HL-60 (cell line): ENCODE data around the gene PITPNM3.

Experiments
- DNase-seq, 2 experiments: peaks; one replicate each; pipeline ENCODE4 v3.0.0-alpha.2; 2010 to 2020; ENCODE audit warnings: low read depth in 1 of 2, low spot score in 1 of 2
- H3K27ac ChIP-seq: fragments of 250-450 bp; sonication (Bioruptor Pico); replicated peaks from 2 replicates; pipeline ENCODE4 v1.5.1; 2020; ENCODE audit warnings: mild to moderate bottlenecking, moderate library complexity
- H3K27me3 ChIP-seq: fragments of 250-450 bp; sonication (Bioruptor Pico); 2 replicates; pipeline ENCODE4 v1.5.1; 2021; ENCODE audit warnings: mild to moderate bottlenecking, moderate library complexity; ENCODE audit not compliant: insufficient read depth, poor library complexity, severe bottlenecking
- H3K4me3 ChIP-seq: replicated peaks from 2 replicates; pipeline ENCODE4 v1.5.1; 2011; ENCODE audit warnings: mild to moderate bottlenecking, control low read depth, low read length; ENCODE audit not compliant: insufficient read depth
- GABPA ChIP-seq: IDR thresholded peaks from 2 replicates; pipeline ENCODE4 v1.6.1; 2012; ENCODE audit warnings: low read depth
- POLR2AphosphoS5 ChIP-seq: IDR thresholded peaks from 2 replicates; pipeline ENCODE4 v1.6.1; 2012; ENCODE audit warnings: low read depth
- SPI1 ChIP-seq: IDR thresholded peaks from 2 replicates; pipeline ENCODE4 v1.6.1; 2012; ENCODE audit warnings: low read depth, mild to moderate bottlenecking, borderline replicate concordance
- TF ChIP-seq, protein P1 (sequence below): IDR thresholded peaks from 2 replicates; pipeline ENCODE4 v1.6.1; 2012; ENCODE audit warnings: low read depth; ENCODE audit not compliant: insufficient replicate concordance
- TF ChIP-seq, protein P2 (sequence below): IDR thresholded peaks from one replicate; pipeline ENCODE4 v1.5.1; 2011; ENCODE audit warnings: low read length, control low read depth, inconsistent platforms; ENCODE audit not compliant: insufficient read depth

The PITPNM3 gene

DNA sequence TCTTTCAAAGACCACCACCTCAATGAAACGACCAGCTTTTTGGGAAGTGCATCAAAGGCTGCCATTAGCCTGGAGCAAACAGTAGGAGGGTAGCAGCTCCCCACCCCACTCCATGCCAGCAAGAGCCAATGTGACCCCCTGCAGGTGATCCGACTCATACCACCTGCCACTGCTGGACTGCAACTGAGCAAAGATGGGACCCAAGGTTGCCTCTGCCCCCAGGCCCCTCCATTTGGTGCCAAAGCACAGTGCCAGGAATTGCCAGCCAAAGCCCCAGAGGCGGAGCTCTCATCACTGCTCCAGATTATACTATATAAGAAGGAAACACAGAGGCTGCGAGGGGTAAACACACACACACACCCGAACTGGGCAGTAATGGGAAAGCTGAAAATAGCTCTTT is 8.3 kb downstream of the PITPNM3 start:
- Histone ChIP-seq H3K27ac (no peak overlapping the region), H3K4me3 (no peak overlapping the region)

DNA sequence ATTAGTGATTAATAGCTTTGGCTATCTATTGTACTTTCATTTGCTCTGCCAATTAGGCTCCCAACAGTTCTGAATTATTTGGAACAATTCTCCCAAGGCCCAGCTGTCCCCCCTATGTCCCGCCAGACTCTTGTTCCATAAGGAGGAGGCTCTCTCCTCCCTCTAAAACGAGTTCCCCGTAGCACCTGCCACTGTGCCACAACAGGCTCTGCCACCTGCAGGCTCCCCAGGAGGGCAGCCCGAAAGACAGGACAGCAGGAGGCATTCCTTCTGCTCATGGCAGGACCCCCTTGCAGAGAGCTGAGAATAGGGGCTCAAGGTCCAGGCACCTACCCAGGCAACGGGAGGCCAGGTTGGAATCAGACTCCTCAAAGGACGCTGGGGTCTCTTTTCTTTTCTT is 9.0 kb downstream of the PITPNM3 start:
- no peak for DNase-seq
- H3K4me3 ChIP-seq: no peak overlapping the region
- no peaks in the 10 kb centered on the region for H3K27me3 ChIP-seq
- no peak for TF ChIP-seq SPI1
- TF ChIP-seq GABPA: no peak
- TF ChIP-seq, protein P1, sequence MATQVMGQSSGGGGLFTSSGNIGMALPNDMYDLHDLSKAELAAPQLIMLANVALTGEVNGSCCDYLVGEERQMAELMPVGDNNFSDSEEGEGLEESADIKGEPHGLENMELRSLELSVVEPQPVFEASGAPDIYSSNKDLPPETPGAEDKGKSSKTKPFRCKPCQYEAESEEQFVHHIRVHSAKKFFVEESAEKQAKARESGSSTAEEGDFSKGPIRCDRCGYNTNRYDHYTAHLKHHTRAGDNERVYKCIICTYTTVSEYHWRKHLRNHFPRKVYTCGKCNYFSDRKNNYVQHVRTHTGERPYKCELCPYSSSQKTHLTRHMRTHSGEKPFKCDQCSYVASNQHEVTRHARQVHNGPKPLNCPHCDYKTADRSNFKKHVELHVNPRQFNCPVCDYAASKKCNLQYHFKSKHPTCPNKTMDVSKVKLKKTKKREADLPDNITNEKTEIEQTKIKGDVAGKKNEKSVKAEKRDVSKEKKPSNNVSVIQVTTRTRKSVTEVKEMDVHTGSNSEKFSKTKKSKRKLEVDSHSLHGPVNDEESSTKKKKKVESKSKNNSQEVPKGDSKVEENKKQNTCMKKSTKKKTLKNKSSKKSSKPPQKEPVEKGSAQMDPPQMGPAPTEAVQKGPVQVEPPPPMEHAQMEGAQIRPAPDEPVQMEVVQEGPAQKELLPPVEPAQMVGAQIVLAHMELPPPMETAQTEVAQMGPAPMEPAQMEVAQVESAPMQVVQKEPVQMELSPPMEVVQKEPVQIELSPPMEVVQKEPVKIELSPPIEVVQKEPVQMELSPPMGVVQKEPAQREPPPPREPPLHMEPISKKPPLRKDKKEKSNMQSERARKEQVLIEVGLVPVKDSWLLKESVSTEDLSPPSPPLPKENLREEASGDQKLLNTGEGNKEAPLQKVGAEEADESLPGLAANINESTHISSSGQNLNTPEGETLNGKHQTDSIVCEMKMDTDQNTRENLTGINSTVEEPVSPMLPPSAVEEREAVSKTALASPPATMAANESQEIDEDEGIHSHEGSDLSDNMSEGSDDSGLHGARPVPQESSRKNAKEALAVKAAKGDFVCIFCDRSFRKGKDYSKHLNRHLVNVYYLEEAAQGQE: no peak
- no peak for TF ChIP-seq POLR2AphosphoS5
- TF ChIP-seq, protein P2, sequence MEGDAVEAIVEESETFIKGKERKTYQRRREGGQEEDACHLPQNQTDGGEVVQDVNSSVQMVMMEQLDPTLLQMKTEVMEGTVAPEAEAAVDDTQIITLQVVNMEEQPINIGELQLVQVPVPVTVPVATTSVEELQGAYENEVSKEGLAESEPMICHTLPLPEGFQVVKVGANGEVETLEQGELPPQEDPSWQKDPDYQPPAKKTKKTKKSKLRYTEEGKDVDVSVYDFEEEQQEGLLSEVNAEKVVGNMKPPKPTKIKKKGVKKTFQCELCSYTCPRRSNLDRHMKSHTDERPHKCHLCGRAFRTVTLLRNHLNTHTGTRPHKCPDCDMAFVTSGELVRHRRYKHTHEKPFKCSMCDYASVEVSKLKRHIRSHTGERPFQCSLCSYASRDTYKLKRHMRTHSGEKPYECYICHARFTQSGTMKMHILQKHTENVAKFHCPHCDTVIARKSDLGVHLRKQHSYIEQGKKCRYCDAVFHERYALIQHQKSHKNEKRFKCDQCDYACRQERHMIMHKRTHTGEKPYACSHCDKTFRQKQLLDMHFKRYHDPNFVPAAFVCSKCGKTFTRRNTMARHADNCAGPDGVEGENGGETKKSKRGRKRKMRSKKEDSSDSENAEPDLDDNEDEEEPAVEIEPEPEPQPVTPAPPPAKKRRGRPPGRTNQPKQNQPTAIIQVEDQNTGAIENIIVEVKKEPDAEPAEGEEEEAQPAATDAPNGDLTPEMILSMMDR: no peak
- H3K27ac ChIP-seq: no peak overlapping the region

More for the DNA sequence above, 8.3 kb downstream of the PITPNM3 start:
- no peak for DNase-seq
- no peak for TF ChIP-seq POLR2AphosphoS5
- TF ChIP-seq, protein P1: no peak
- TF ChIP-seq, protein P2: no peak
- TF ChIP-seq SPI1: no peak
- no peak for TF ChIP-seq GABPA
- H3K27me3 ChIP-seq: no peaks in the 10 kb centered on the region

DNA sequence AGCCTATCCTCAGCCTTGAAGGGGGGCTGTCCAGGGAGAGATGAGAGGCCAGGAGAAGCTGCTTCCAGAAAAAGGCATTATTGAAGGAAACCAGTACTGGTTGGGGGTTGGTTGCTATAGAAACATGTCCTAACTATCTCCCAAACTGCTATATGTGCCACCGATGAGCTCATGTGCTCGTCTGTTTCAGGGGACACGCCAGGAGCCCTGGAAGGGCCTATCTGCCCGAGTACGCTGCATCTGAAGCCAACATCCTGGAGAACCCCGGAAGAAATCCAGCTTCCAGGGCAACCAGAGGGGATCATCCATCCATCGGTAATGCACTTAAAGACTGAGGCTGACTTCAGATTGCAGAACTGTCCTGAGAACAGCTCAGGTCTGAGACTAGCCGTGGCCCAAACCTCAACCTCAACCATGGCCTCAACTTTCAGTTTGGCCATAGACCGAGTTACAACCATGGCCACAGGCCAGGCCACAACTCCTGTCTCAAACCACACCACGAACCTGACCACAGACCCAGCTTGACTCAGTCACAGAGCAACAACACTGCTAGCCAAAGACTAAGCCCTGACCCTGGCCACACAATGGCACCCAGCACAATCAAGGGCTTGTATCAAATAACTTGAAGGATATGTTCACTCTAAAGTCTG is 10.2 kb downstream of the PITPNM3 start:
- no peak for DNase-seq
- H3K27ac ChIP-seq: no peak overlapping the region
- H3K4me3 ChIP-seq: no peak overlapping the region
- no peaks in the 10 kb centered on the region for H3K27me3 ChIP-seq
- no peak for TF ChIP-seq GABPA
- TF ChIP-seq, protein P1: no peak
- TF ChIP-seq, protein P2: no peak
- TF ChIP-seq SPI1: no peak
- no peak for TF ChIP-seq POLR2AphosphoS5
